ENCODE measurements around the gene IQCF2.
"Not testable (repeated sequence)": the region's sequence is repeated elsewhere in the genome, so short reads cannot be mapped to it uniquely, and the experiment has no call there.

IQCF2 gene

GRCh38 chr3:51876186-51876585 lies 14.8 kb downstream of the IQCF2 start:
- no peak overlapping the region for H3K4me3 ChIP-seq (ENCODE audit: low read depth, low read length)

- no peak overlapping the region for H3K4me3 ChIP-seq (ENCODE audit: low read depth, low read length)
Measured at GRCh38 chr3:51879937-51880336, 18.5 kb downstream of the IQCF2 start.

DNA sequence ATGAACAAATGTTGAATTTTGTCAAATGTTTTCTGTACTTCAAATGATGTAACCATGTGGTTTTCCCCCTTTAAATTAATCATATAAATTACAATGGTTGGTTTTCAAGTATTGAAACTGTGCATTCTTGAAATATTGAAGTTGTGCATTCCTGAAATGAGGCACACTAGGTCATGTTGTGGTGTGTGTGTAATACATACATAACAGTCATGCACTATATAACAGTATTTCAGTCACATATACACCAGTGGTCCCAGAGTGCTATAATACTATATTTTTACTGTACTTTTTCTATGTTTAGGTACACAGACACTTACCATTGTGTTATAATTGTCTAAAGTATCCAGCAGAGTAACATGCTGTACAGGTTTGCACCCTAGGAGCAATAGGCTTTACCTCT lies 25.0 kb downstream of the IQCF2 start:
- no peak overlapping the region for H3K4me3 ChIP-seq (ENCODE audit: low read depth, low read length)

DNA sequence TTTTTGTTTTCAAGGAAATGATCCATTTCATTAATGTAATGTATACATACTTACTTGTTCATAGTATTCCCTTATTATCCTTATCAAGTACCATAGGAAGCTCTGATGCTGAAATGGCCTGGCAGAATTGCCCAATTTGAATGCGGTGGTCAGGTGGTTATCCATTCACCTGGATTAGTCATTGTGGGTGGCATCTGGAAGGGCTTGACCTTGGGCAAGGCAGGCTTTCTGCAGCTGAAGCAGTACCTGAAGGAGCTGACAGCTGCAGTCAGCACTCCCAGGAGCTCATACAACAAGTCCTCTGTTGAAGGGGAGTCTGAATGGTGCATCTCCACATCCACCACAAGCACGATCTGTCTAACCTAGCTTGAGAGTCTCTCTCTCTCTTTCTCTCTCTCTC lies 26.2 kb downstream of the IQCF2 start:
- no peak overlapping the region for H3K4me3 ChIP-seq (ENCODE audit: low read depth, low read length)

DNA sequence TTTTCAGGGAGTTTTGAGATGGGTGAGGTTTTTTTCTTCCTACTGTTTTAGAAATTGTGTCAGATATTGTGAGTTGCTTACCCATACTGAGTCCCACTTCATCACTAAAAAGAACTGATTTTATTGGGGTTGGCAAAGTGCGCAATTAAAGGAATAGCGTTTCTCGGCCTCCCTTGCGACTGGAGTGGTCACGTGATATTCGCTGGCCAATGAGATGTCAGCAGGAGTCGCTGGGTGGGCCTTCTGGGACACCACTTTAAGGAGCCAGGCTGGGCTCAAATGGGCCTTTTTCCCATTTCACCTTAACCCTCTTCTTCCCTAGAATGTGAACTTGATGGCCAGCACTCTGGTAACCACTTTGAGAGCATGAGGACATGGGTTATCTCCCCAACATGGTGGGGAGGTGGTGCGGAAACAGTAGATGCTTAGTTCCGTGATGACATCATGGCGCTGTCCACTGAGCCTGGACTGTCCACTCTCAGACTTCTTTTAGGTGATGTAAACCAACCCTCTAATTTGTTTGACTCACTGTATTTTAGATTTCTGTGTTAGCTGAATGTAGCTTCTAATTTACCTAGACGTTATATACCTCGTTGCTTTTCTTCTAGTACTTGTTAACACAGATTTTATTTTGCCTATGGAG lies 27.2 kb downstream of the IQCF2 start:
- no peak overlapping the region for H3K4me3 ChIP-seq (ENCODE audit: low read depth, low read length)

DNA sequence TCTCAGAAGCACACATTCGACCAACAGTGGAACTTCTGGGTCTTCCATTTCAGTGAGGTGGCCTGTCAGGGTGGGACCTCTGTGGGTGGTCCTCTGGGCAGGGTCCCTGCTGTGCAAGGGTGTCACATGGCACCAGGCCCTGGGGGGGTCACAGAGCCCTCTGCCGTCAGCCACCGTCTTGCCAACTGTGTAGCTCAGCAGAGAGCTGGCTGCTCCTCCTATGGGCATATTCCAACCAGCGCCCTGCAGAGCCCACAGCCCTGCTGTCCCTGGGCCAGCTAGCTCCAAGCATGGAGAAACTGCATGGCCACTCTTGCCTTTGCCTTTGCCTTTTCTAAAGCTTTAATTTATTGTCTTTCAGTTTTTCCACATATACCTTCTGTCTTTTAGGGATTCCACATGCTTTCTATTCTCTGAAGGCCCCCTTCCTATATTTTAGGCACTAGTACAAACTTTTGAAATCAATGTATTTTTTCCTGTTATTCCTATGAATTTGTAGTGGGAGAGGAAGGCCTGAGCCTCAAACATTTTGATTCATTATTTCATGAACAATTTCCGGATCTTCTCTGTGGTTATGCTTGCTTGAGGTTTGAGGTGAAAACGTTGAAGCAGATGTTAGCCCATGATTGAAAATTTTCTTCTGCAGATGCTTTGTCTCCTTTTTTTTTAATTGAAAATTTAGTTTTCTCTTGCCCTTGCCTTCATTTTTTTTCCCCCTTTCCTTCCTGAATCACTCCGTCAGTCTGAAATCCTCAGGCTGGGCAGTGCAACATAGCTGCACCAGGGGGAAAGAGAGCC lies 30.0 kb downstream of the IQCF2 start:
- H3K4me3 ChIP-seq (ENCODE audit: low read depth, low read length) = no peak overlapping the region

GRCh38 chr3:51894391-51894790 lies 33.0 kb downstream of the IQCF2 start:
- H3K4me3 ChIP-seq (ENCODE audit: low read depth, low read length) = no peak overlapping the region

DNA sequence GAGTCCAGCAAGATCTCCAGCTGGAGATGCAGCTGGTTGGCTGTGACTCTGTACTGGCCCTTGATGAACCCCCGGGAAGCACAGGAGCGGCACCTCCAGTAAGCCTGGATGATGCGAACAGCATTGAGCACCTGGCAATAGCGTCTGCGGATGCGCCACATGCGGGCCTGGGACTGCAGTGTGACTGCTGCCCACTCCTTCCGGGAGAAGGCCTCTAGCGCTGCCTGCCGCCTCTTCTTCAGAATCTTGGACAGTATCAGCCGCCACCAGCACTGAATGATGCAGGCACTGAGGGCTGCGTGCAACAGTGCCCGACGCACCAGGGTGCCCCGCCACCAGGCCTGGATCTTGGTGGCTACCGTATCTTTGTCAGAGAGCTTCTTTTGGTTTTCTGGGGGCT lies 33.5 kb downstream of the IQCF2 start:
- H3K4me3 ChIP-seq (ENCODE audit: low read depth, low read length) = no peak overlapping the region

DNA sequence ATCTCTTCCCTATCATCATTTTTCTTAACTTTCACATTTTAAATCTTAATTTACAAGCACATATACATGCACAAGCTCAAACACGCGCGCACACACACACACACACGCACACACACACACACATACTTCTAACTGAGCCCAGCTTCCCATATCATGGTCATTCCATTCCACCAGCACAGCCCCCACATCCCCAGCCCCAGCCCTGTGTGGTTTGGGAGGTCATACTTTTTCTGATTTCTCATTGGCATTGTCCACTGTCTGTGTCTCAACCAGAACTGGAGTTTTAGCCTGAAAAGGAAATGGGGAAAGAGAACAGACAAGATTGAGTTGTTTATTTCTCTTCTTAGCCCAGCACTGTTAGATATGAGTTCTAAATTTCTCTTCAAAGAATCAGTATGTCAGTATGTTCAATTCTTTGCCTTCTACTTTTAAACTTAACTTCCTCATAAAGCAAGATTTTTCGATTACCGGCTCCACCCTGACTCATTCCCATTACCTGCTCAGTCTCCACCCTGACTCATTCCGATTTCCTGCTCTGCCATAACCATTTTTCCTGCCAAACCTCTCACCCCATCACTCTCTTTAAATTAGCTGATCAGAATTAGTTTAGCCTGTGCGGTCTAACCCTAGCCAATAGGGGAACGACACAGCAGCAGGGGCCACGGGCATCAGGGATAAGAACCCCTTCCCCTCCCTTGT lies 35.3 kb downstream of the IQCF2 start:
- no peak overlapping the region for H3K4me3 ChIP-seq (ENCODE audit: low read depth, low read length)

DNA sequence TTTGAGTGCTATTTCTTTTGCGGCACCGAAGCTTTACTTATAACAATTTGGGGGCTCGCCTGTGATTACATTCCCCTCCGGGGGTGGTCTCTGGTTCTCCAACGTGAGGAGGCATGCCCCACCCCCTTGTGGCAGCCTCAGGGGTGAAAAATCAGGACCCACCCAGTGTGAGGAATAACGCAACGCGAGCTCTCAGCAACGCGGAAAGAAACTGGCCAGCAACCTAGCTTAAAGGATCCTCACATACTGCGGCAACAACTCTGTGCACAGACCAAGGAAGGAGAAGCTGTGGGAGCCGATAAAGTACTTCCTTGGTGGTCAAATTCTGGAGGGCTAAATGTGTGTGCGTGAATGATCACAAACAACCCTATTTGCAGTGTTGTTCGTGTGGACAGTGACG lies 36.0 kb downstream of the IQCF2 start:
- H3K4me3 ChIP-seq (ENCODE audit: low read depth, low read length) = no peak overlapping the region

GRCh38 chr3:51900043-51900442 lies 38.6 kb downstream of the IQCF2 start:
- not testable (repeated sequence) for H3K4me3 ChIP-seq (ENCODE audit: low read depth, low read length)

DNA sequence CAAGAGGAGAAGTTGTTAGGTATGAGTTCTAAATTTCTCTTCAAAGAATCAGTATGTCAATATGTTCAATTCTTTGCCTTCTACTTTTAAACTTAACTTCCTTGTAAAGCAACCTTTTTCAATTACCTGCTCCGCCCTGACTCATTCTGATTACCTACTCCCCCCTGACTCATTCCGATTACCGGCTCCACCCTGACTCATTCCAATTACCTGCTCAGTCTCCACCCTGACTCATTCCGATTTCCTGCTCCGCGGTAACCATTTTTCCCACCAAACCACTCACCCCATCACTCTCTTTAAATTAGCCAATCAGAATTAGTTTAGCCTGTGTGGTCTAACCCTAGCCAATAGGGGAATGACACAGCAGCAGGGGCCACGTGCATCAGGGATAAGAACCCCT lies 40.9 kb downstream of the IQCF2 start:
- H3K4me3 ChIP-seq (ENCODE audit: low read depth, low read length) = not testable (repeated sequence)

- H3K4me3 ChIP-seq (ENCODE audit: low read depth, low read length) = no peak overlapping the region
Measured at GRCh38 chr3:51904034-51904823, 42.8 kb downstream of the IQCF2 start.

DNA sequence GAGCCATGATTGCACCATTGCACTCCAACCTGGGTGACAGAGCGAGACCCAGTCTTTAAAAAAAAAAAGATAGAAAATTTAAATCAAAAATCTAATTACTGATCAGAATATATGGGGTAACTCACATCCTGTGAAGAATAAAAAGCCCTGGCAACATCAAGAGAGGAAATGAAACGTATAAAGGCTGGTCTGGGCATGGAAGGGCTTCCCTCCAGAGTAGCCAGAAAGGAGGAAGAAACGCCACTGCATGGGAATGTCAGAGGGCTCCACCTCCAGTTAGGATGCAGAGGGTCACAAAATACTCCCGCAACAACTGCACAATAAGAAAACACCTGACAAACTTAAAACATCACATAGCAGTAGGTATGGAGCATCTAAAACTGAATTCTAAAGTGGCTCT lies 46.6 kb downstream of the IQCF2 start:
- no peak overlapping the region for H3K4me3 ChIP-seq (ENCODE audit: low read depth, low read length)

Measured in iPS-11a (cell line).